Kidney epithelial cell (primary cell): Measurements from ENCODE around the gene TAF9B. TPM values are rescaled to one million over a fixed set of nuclear protein-coding genes. Genes with fewer than 3 reads are reported as not detected.

Experiments used
- DNase-seq: peaks from one replicate; pipeline ENCODE4 v3.0.0-alpha.2; 2010; ENCODE audit warnings: low read depth
- H3K27me3 ChIP-seq: 2 replicates; pipeline ENCODE4 v1.6.0; 2011; ENCODE audit warnings: low read length; ENCODE audit not compliant: control insufficient read depth, insufficient read depth
- H3K36me3 ChIP-seq: 2 replicates; pipeline ENCODE4 v1.5.1; 2011; ENCODE audit warnings: low read length; ENCODE audit not compliant: control insufficient read depth, insufficient read depth
- H3K4me3 ChIP-seq: 2 replicates; pipeline ENCODE4 v1.5.1; 2011; ENCODE audit warnings: low read depth, mild to moderate bottlenecking, control low read depth, low read length
- total RNA-seq: library from RNA; depleted of rRNA; stranded (reverse); fragments of >200 nt; gene quantifications from 2 replicates; pipeline ENCODE4 v1.2.3, GENCODE V29; 2015
- TF ChIP-seq, protein P1 (sequence below): IDR thresholded peaks from 2 replicates; pipeline ENCODE4 v1.5.1; 2011; ENCODE audit warnings: mild to moderate bottlenecking, moderate library complexity, low read length, control low read depth, inconsistent platforms; ENCODE audit not compliant: insufficient read depth, poor library complexity, severe bottlenecking

The TAF9B gene
- total RNA-seq, 1 donor from 2014 or later, result 17.8 TPM

GRCh38 chrX:78104447-78105176 is 34.8 kb downstream of the TAF9B start:
- TF ChIP-seq, protein P1, sequence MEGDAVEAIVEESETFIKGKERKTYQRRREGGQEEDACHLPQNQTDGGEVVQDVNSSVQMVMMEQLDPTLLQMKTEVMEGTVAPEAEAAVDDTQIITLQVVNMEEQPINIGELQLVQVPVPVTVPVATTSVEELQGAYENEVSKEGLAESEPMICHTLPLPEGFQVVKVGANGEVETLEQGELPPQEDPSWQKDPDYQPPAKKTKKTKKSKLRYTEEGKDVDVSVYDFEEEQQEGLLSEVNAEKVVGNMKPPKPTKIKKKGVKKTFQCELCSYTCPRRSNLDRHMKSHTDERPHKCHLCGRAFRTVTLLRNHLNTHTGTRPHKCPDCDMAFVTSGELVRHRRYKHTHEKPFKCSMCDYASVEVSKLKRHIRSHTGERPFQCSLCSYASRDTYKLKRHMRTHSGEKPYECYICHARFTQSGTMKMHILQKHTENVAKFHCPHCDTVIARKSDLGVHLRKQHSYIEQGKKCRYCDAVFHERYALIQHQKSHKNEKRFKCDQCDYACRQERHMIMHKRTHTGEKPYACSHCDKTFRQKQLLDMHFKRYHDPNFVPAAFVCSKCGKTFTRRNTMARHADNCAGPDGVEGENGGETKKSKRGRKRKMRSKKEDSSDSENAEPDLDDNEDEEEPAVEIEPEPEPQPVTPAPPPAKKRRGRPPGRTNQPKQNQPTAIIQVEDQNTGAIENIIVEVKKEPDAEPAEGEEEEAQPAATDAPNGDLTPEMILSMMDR, result no peak
- DNase-seq, result no peak
- Histone ChIP-seq H3K27me3 (no peaks in the 10 kb centered on the region), H3K36me3 (no peaks in the 10 kb centered on the region), H3K4me3 (peak overlapping the region; percentile 61)

DNA sequence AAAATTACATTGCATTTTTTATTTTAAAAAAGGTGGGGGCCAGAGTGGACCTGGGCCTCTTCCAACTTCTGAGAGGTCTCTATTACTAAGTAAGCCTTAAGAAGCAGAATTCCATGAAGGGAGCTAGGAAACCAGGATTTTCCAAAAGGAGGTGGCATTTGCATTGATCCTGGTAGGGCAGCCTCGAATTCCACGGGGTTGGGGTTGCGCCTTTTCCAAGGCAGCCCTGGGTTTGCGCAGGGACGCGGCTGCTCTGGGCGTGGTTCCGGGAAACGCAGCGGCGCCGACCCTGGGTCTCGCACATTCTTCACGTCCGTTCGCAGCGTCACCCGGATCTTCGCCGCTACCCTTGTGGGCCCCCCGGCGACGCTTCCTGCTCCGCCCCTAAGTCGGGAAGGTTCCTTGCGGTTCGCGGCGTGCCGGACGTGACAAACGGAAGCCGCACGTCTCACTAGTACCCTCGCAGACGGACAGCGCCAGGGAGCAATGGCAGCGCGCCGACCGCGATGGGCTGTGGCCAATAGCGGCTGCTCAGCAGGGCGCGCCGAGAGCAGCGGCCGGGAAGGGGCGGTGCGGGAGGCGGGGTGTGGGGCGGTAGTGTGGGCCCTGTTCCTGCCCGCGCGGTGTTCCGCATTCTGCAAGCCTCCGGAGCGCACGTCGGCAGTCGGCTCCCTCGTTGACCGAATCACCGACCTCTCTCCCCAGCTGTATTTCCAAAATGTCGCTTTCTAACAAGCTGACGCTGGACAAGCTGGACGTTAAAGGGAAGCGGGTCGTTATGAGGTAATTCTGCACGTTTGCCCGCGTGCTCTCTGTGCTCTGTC is 35.6 kb downstream of the TAF9B start, which contains the start of gene PGK1:
Gene PGK1 (plus strand): TSS at position 626 of the 824 bp plus-strand sequence. CDS start 93 bp downstream, at position 719.
- DNase-seq, result peak; percentile 77
- Histone ChIP-seq H3K36me3 (no peaks in the 10 kb centered on the region), H3K27me3 (no peaks in the 10 kb centered on the region), H3K4me3 (peak within 1 kb of the TSS; percentile 61)
- TF ChIP-seq, protein P1, result no peak

- TF ChIP-seq, protein P1, result no peak
- H3K27me3 ChIP-seq, result no peaks in the 10 kb centered on the region
- peak overlapping the region; percentile 33 for H3K4me3 ChIP-seq
- no peak for DNase-seq
- H3K36me3 ChIP-seq, result no peaks in the 10 kb centered on the region
Measured at GRCh38 chrX:78103001-78103622, 36.3 kb downstream of the TAF9B start.

DNA sequence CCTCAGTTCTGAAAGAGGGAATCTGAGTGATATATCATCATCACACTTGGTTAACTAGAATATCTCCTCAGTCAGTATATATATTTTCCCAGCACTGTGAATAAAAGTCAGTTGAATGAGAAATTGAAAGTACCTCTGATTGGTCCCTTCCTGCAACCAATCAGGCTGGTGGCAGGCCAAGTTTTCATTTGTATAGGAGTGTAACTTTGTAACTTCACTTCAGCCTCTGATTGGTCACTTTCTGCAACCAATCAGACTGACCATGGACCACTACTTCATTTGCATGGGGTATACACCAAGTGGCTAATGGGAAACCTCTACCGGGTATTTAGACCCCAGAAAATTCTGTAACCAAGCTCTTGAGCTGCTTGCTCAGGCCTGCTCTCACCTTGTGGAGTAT is 37.4 kb downstream of the TAF9B start:
- no peak for DNase-seq

DNA sequence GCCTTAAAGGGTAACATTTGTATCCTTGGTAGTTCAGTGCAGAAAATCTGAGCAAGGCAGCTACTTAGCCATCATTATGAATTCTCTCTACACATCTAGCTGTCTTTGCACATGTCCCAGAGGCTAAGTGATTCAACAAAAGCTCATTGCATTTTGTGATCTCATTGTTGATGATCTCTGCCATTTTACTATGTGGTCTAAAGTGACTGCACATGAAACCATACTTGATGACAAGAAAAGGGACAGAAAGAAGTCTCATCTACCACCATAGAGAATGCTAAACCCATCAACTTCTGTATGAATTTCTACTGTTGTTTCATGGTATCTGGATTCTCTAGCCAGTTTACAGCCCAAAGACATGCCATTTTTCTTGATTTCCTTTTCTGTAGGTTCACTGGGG is 41.3 kb downstream of the TAF9B start:
- DNase-seq, result no peak
- Histone ChIP-seq H3K27me3 (no peaks in the 10 kb centered on the region), H3K4me3 (no peak overlapping the region), H3K36me3 (no peaks in the 10 kb centered on the region)
- TF ChIP-seq, protein P1, result no peak

More for the DNA sequence above, 37.4 kb downstream of the TAF9B start:
- Histone ChIP-seq H3K27me3 (no peaks in the 10 kb centered on the region), H3K4me3 (no peak overlapping the region), H3K36me3 (no peaks in the 10 kb centered on the region)
- TF ChIP-seq, protein P1, result no peak
